ENCODE data around the gene GXYLT2.
"Not testable (repeated sequence)": the region's sequence is repeated elsewhere in the genome, so short reads cannot be mapped to it uniquely, and the experiment has no call there.

Gene GXYLT2

GRCh38 chr3:72892870-72893269 lies 5.0 kb downstream of the GXYLT2 start:
- DNase-seq = no peak

GRCh38 chr3:72894976-72895552 lies 7.2 kb downstream of the GXYLT2 start:
- no peak for DNase-seq

GRCh38 chr3:72896996-72897757 lies 9.3 kb downstream of the GXYLT2 start:
- DNase-seq = no peak

- no peak for DNase-seq
These were observed 9.8 kb downstream of the GXYLT2 start for GRCh38 chr3:72897758-72898007.

GRCh38 chr3:72899349-72899765 lies 11.5 kb downstream of the GXYLT2 start:
- DNase-seq = no peak

GRCh38 chr3:72900048-72900447 lies 12.2 kb downstream of the GXYLT2 start:
- DNase-seq = no peak

GRCh38 chr3:72901840-72902239 lies 14.0 kb downstream of the GXYLT2 start:
- DNase-seq = no peak

- peak; percentile 53 for DNase-seq
These were observed 15.2 kb downstream of the GXYLT2 start for GRCh38 chr3:72903004-72903403.

GRCh38 chr3:72904163-72904562 lies 16.3 kb downstream of the GXYLT2 start:
- DNase-seq = no peak

- no peak for DNase-seq
These were observed 18.3 kb downstream of the GXYLT2 start for GRCh38 chr3:72906154-72906553.

- no peak for DNase-seq
These were observed 19.4 kb downstream of the GXYLT2 start for GRCh38 chr3:72907131-72907711.

- no peak for DNase-seq
These were observed 20.1 kb downstream of the GXYLT2 start for GRCh38 chr3:72907731-72908620.

- DNase-seq = no peak
These were observed 21.7 kb downstream of the GXYLT2 start for GRCh38 chr3:72909591-72909990.

- no peak for DNase-seq
These were observed 24.7 kb downstream of the GXYLT2 start for GRCh38 chr3:72912532-72912931.

- DNase-seq = no peak
These were observed 26.5 kb downstream of the GXYLT2 start for GRCh38 chr3:72914383-72914782.

GRCh38 chr3:72916250-72916649 lies 28.4 kb downstream of the GXYLT2 start:
- no peak for DNase-seq

GRCh38 chr3:72919520-72919919 lies 31.7 kb downstream of the GXYLT2 start:
- DNase-seq = no peak

- DNase-seq = no peak
These were observed 36.2 kb downstream of the GXYLT2 start for GRCh38 chr3:72924055-72924454.

- not testable (repeated sequence) for DNase-seq
These were observed 41.2 kb downstream of the GXYLT2 start for GRCh38 chr3:72928781-72929735.

- no peak for DNase-seq
These were observed 42.9 kb downstream of the GXYLT2 start for GRCh38 chr3:72930754-72931153.

- no peak for DNase-seq
These were observed 44.6 kb downstream of the GXYLT2 start for GRCh38 chr3:72932416-72932815.

Data from amniotic stem cell (primary cell).